ENCODE results near the gene P2RY6. TPM values are rescaled to one million over a fixed set of nuclear protein-coding genes. Genes with fewer than 3 reads are reported as not detected.

The P2RY6 gene
- total and polyA plus RNA-seq, 8 donors, result 0.29 to 2.9 (median 1.3) TPM; not detected in 3

DNA sequence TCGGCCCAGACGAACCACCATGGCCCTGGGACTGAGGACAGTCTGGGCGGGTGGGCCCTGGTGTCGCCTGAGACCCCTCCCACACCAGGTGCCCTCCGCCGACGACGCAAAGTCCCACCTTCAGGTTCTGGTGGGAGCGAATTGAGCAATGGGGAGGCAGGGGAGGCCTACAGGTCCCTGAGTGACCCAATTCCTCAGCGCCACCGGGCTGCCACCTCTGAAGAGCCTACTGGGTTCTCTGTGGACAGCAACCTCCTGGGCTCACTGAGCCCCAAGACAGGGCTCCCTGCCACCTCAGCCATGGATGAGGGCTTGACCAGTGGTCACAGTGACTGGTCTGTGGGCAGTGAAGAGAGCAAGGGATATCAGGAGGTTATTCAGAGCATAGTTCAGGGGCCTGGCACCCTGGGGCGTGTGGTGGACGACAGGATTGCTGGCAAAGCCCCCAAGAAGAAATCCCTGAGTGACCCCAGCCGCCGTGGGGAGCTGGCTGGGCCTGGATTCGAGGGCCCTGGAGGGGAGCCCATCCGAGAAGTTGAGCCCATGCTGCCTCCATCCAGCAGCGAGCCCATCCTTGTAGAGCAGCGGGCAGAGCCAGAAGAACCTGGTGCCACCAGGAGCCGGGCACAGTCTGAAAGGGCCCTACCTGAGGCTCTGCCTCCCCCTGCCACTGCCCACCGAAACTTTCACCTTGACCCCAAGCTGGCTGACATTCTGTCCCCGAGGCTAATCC, 38.7 kb downstream of the P2RY6 start:
- TF ChIP-seq POLR2A (IDR thresholded peaks at IDR 0.05) (no peak), POLR2AphosphoS5 (IDR thresholded peaks at IDR 0.05) (no peak), EP300 (IDR thresholded peaks at IDR 0.05) (no peak)
- TF ChIP-seq, protein P1, sequence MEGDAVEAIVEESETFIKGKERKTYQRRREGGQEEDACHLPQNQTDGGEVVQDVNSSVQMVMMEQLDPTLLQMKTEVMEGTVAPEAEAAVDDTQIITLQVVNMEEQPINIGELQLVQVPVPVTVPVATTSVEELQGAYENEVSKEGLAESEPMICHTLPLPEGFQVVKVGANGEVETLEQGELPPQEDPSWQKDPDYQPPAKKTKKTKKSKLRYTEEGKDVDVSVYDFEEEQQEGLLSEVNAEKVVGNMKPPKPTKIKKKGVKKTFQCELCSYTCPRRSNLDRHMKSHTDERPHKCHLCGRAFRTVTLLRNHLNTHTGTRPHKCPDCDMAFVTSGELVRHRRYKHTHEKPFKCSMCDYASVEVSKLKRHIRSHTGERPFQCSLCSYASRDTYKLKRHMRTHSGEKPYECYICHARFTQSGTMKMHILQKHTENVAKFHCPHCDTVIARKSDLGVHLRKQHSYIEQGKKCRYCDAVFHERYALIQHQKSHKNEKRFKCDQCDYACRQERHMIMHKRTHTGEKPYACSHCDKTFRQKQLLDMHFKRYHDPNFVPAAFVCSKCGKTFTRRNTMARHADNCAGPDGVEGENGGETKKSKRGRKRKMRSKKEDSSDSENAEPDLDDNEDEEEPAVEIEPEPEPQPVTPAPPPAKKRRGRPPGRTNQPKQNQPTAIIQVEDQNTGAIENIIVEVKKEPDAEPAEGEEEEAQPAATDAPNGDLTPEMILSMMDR (IDR thresholded peaks at IDR 0.05), result no peak
- no peaks in the 10 kb centered on the region for H3K9me3 ChIP-seq
- no peaks in the 10 kb centered on the region for H3K27me3 ChIP-seq
- peak overlapping the region; percentile 7 to 97 (median 95) for H3K27ac ChIP-seq
- peaks cover 67 to 92% (median 86%) of the 10 kb centered on the region in 4 donors for H3K4me1 ChIP-seq
- no peaks in the 10 kb centered on the region for H3K36me3 ChIP-seq
- no peak for DNase-seq
- peak overlapping the region; percentile 55 to 83 (median 74) for H3K4me3 ChIP-seq
- 66 to 86% (median 81%) methylated on average over 7 to 22 of the region's 22 CpGs for WGBS, 5 donors
- intact Hi-C loops (cut with DNase I; ENCODE audit: low total_unique reads), result no loop called here

DNA sequence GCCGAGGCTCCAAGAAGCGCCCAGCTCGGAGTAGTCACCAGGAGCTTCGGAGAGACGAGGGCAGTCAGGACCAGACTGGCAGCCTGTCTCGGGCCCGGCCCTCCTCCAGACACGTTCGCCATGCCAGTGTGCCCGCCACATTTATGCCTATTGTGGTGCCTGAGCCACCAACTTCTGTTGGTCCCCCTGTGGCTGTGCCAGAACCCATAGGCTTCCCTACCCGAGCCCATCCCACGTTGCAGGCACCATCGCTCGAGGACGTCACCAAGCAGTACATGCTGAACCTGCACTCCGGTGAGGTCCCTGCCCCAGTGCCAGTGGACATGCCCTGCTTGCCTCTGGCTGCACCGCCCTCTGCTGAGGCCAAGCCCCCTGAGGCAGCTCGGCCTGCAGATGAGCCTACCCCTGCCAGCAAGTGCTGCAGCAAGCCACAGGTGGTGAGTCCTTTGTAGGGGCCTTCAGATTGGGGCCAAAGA, 39.3 kb downstream of the P2RY6 start:
- Histone ChIP-seq H3K9me3 (no peaks in the 10 kb centered on the region), H3K27ac (peak overlapping the region; percentile 7 to 97 (median 95)), H3K4me1 (peaks cover 72 to 94% (median 92%) of the 10 kb centered on the region in 4 donors), H3K36me3 (no peaks in the 10 kb centered on the region), H3K4me3 (peak overlapping the region; percentile 55 to 83 (median 74)), H3K27me3 (no peaks in the 10 kb centered on the region)
- 54 to 73% (median 62%) methylated on average over 11 to 18 of the region's 18 CpGs for WGBS, 5 donors
- no peak for DNase-seq
- TF ChIP-seq EP300 (IDR thresholded peaks at IDR 0.05) (no peak), POLR2AphosphoS5 (IDR thresholded peaks at IDR 0.05) (no peak), POLR2A (IDR thresholded peaks at IDR 0.05) (no peak)
- TF ChIP-seq, protein P1 (IDR thresholded peaks at IDR 0.05), result no peak
- intact Hi-C loops (cut with DNase I; ENCODE audit: low total_unique reads), result no loop called here

DNA sequence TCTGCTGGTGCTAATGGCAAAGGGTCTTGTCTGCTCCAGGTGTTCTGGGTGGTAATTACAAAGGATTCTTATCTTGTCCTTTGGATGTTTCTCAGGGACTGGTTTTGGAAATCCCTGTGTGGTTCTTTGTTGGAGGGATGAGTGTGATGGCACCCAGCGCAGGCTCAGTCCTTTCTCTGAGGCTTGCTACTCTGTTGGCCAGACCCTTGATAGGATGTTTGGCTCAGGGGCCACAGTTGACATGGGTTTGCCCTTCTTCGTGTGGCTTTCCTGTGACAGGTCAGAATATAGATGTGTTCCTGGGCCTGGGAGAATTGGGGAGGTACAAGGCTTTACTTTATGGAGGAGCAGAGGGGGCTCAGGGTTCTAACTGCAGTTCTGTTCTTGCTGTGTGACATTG, 39.9 kb downstream of the P2RY6 start:
- no peaks in the 10 kb centered on the region for H3K9me3 ChIP-seq
- DNase-seq, result no peak
- H3K36me3 ChIP-seq, result no peaks in the 10 kb centered on the region
- peaks cover 72 to 94% (median 93%) of the 10 kb centered on the region in 4 donors for H3K4me1 ChIP-seq
- TF ChIP-seq POLR2AphosphoS5 (IDR thresholded peaks at IDR 0.05) (no peak), POLR2A (IDR thresholded peaks at IDR 0.05) (no peak), EP300 (IDR thresholded peaks at IDR 0.05) (no peak)
- TF ChIP-seq, protein P1 (IDR thresholded peaks at IDR 0.05), result no peak
- WGBS, 5 donors, result 49 to 66% (median 62%) methylated on average over 2 of the region's 2 CpGs
- peak overlapping the region; percentile 55 to 83 (median 74) for H3K4me3 ChIP-seq
- peak overlapping the region in 4 of 5 donors; percentile 94 to 97 (median 95) for H3K27ac ChIP-seq
- H3K27me3 ChIP-seq, result no peaks in the 10 kb centered on the region
- intact Hi-C loops (cut with DNase I; ENCODE audit: low total_unique reads), result no loop called here

DNA sequence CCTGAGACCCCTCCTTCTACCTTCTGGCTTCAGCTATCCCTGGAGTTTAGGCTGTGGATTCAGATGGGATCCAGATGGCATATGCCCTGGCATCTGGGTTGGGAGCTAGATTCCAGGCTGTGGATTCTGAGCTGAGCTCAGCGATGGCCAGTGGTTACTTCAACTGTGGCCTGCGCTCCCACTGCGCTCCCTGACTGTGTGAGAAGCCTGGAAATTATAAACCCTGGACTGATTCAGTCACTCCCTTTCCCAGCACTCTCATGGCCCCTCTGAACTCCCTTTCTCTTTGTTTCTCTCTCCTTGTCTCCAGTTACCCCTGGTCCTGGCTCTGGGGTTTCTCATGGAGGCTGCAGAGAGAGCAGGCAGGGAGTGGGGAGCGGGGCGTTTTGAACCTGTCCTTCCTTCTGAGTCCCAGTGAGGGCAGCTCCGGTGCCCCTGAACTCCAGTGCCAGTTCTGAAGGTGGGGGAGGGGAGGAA, 40.8 kb downstream of the P2RY6 start:
- intact Hi-C loops (cut with DNase I; ENCODE audit: low total_unique reads), result no loop called here
- no peaks in the 10 kb centered on the region for H3K36me3 ChIP-seq

More for the DNA sequence above, 40.8 kb downstream of the P2RY6 start:
- 60 to 76% (median 70%) methylated on average over 6 of the region's 6 CpGs for WGBS, 5 donors
- DNase-seq, result peak in 1 of 2 donors; percentile 63
- TF ChIP-seq POLR2AphosphoS5 (IDR thresholded peaks at IDR 0.05), result peak in 1 of 3 donors; percentile 33
- TF ChIP-seq, protein P1 (IDR thresholded peaks at IDR 0.05), result no peak
- no peak for TF ChIP-seq POLR2A (IDR thresholded peaks at IDR 0.05)
- no peak for TF ChIP-seq EP300 (IDR thresholded peaks at IDR 0.05)
- no peaks in the 10 kb centered on the region for H3K27me3 ChIP-seq
- peaks cover 78 to 98% (median 95%) of the 10 kb centered on the region in 4 donors for H3K4me1 ChIP-seq
- peak overlapping the region in 4 of 5 donors; percentile 94 to 97 (median 95) for H3K27ac ChIP-seq
- H3K4me3 ChIP-seq, result peak overlapping the region; percentile 55 to 83 (median 74)
- H3K9me3 ChIP-seq, result no peaks in the 10 kb centered on the region

Measured in stomach (tissue), 9 donors.